HG02870 (cell line): ENCODE data around the gene TOMM20L.
A peak's percentile ranks its signal among the peaks of the same experiment; 100 is the strongest.

ENCODE experiments used
- ATAC-seq: cut with Tn5 transposase; IDR thresholded peaks from one replicate; pipeline ENCODE4 v1.9.1; 2021; ENCODE audit warnings: mild to moderate bottlenecking, moderate library complexity; ENCODE audit not compliant: unreplicated experiment

TOMM20L gene

DNA sequence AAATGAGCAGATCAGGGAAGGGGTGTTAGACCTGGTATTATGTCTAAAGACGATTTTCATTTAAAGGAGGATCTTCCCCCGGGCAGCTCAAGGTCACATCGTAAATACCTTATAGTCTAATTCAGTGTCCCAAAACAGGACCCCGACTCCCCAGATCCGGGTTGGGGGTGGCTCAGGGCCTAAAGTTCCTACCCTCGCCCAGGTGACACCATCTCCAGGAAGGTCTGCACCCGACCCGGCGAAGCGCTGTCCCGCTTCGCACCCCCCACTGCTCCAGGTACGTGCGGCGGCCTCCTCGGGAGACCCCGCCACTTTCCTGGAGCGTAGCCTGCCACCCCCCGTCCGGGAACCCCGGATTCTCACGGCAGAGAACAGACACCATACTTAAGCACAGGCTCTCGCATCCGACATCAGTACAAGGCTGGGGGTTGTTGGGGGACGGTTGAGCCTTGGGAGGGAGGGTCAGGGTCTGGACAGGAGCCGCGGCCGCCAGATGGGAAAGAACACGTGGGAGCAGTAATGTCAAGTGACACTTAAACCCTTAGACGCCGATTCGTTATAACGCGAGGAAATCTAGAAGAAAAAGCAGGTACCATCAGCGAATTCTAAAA, 31.0 kb downstream of the TOMM20L start:
- no peak for ATAC-seq

DNA sequence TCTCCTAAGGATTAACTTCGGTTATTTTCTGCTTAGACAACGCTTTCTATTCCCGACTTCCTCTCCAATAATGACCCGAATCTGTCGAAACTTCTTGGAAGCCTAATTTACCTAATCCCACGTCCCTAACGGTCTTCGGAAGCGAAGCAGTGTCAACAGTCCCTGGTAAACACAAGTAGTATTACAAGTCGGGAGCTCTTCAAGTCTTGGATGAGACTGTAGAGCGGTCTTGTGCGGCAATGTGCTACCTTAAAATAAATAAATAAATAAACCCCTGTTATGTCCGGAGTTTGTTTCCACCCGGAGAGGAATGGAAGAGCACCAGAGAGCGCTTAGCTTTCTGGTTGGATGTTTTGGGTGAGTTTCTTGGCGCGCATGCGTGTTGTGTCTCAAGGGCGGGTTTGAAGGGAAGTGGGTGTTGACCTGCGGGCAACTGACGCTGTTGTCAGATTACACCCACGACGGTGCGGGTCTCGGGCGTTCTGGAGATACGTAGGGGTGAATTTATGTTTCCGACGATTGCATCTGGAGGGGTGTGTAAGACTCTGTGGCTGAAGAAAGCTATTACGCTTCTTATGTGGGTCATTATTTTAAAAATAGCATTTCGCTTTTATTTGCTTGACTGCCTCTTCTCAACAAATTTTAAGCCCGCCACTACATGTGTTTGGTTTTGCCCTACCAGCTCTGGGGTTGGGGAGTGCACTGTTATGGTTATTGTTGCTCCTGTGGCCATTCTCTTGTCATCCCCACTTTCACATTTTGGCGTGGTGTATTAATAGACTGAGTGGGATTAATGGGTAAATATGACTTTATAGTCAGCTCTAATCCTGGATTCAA, 31.8 kb downstream of the TOMM20L start, which contains the start of the genes KIAA0586 and TIMM9:
TSS of gene KIAA0586 (plus strand) at position 439 of the 837 bp plus-strand sequence. CDS start 546 bp downstream, outside the sequence.
TSS of gene TIMM9 (minus strand) at position 251 of the 837 bp plus-strand sequence. CDS start 15,586 bp downstream, outside the sequence.
- peak; percentile 89 for ATAC-seq

DNA sequence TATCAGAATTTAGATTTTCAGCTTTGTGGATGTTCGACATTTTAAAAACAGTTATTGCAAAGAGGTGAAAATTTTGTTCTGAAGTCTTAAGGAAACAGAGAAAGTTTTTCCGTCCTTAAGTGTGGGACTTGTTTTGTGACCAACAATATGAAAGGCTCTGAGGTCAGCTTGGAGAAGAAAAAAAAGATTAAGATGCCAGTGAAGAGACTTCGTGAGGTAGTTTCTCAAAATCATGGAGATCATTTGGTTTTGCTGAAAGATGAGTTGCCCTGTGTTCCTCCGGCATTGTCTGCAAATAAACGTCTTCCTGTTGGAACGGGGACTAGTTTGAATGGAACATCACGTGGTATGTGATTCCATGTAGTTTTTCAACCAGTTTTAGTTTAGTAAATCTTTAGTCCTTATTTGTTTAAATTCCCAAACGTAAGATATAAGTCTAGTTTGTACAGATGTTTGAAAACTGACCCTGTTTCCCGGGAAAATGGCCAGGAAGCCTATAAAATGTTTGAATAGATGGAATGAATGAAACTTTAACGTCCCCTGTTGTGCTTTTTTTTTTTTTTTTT, 32.5 kb downstream of the TOMM20L start:
- ATAC-seq, result no peak

DNA sequence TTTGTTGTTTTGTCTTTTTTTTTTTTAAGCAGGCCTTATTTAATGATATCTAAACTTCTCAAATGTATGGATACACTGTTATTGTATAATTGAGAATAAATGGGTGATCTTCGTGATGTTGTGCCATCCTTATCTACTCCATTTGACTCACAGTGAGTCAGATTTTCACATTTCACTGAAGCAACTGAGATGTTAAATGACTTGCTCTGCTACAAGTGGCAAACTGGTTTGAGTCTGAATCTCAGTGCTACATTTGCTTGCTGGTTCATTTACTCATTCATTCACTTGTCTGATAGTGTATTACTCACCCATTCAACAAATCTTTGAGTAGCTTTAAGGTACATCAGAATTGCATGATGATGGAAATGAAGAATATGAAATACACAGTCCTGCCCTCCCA, 34.4 kb downstream of the TOMM20L start:
- ATAC-seq, result no peak

DNA sequence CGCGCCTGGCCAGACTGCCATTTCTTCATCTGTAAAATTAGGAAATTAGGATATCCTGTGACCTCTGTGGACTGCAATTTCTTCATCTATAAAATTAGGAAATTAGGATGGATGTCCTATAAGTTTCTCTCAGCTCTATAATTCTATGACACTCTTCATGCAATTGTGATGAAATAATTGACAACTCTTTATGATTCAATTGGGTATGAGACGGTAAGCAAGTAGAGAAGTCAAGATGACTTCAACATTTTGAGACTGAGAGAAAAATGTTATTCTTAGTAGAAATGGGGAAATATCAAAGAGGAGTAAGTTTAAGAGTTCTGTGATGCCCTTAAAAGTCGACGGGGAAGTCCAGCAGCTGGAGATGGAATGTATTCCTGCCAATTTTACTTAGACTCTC, 43.7 kb downstream of the TOMM20L start:
- ATAC-seq, result no peak

DNA sequence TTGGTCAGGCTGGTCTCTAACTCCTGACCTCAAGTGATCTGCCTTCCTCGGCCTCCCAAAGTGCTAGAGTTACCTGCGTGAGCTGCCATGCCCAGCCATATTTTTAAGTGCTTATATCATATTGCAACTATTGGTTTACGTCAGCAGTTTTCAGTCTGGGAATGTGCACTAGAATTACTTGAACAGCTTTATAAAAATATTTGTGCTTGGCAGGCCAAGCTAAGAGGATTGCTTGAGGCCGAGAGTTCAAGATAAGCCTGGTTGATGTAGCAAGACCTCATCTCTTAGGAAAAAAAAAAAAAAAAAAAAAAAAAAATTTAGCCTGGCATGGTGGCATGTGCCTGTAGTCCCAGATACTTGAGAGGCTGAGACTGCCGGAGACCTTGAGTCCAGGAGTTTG, 48.9 kb downstream of the TOMM20L start:
- ATAC-seq, result no peak

DNA sequence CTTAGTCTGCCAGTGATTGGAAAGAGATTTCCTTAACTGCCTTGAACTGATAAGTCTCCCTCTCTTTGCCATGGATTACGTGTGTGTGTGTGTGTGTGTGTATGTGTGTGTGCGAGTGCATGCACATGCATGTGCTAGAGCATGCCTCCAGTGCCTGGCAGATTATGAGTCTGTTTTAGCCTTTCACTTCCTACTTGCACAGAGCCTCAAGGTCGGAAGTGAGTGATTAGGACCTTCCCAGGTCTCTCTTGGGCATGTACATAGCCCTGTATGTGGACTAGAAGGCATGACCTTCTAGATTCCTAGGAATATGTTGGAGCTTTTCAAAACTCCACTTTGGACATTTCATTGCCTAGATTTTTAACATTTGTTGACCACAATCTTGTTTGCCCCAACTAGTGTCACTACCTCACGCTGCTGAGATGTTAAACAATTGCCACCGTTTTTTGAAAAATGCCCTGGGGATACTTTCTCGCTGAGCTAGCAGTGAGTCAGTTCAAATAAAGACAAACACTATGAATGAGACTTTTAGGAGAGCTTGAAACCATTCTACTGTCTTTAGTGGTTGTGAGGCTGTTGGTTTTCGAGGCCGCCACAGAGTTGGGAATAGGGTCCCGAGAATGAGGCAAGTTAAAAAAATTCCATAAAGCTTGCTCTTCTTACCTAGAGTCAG, 60.0 kb downstream of the TOMM20L start:
- ATAC-seq, result no peak
